Stimulated activated CD4-positive, alpha-beta T cell treated with anti-CD3 and anti-CD28 coated beads, Interleukin-4, amount 100 ng/mL, for 4 hours (primary cell): Measurements from ENCODE around the gene CTSH.
"Not testable (repeated sequence)": the region's sequence is repeated elsewhere in the genome, so short reads cannot be mapped to it uniquely, and the experiment has no call there.

Experiments used
- DNase-seq, 2 experiments: peaks; one replicate each; pipeline ENCODE4 v3.0.0-alpha.2; 2020

The CTSH gene

GRCh38 chr15:78880242-78880533, 64.7 kb downstream of the CTSH start:
- no peak for DNase-seq

- DNase-seq, result no peak
Observed at GRCh38 chr15:78879517-78880241, 65.2 kb downstream of the CTSH start.

GRCh38 chr15:78878356-78878755, 66.5 kb downstream of the CTSH start:
- no peak for DNase-seq

- not testable (repeated sequence) for DNase-seq
Observed at GRCh38 chr15:78876954-78877353, 67.9 kb downstream of the CTSH start.

GRCh38 chr15:78875107-78875914, 69.5 kb downstream of the CTSH start:
- no peak for DNase-seq

GRCh38 chr15:78873793-78874765, 70.8 kb downstream of the CTSH start:
- peak; percentile 16 to 24 for DNase-seq

- peak; percentile 87 to 92 for DNase-seq
Observed at GRCh38 chr15:78872972-78873792, 71.7 kb downstream of the CTSH start.

GRCh38 chr15:78872155-78872971, 72.5 kb downstream of the CTSH start, which contains the start of gene MORF4L1:
Gene MORF4L1 (plus strand): TSS chr15:78872890. CDS start chr15:78873018, 128 bp downstream.
- peak; percentile 93 to 97 for DNase-seq

- not testable (repeated sequence) for DNase-seq
Observed at GRCh38 chr15:78871483-78872127, 73.2 kb downstream of the CTSH start.
